Endothelial cell of umbilical vein (primary cell): ENCODE measurements around the gene EXOC3. TPM values are rescaled to one million over a fixed set of nuclear protein-coding genes. Genes with fewer than 3 reads are reported as not detected.

Experiments used
- BruUV-seq: library from RNA; stranded (reverse); fragments of 400-500 nt; replicated peaks from 2 replicates; lab custom pipeline; 2021; lab: Mats Ljungman, UMichigan
- CTCF ChIA-PET: fragments of 300-600, 350-600 bp; sonication (Branson Sonifier 250); formaldehyde crosslinking; loops from one replicate; lab custom pipeline; 2021; ENCODE audit warnings: antibody characterized with exemption, inconsistent platforms; lab: Charles Lee
- POLR2A ChIA-PET: fragments of 300-600, 350-600 bp; sonication (Branson Sonifier 250); formaldehyde crosslinking; loops from one replicate; lab custom pipeline; 2021; ENCODE audit warnings: antibody characterized with exemption, inconsistent platforms; lab: Charles Lee
- DNase-seq: peaks from one replicate; pipeline ENCODE4 v3.0.0-alpha.2; 2011; ENCODE audit warnings: low read depth, low spot score
- FAIRE-seq: peaks from 2 replicates; lab custom pipeline; 2011; peaks lifted over from hg19 to GRCh38; lab: Jason Lieb, UNC
- H2AFZ ChIP-seq: 2 replicates; pipeline ENCODE4 v1.6.0; 2012; ENCODE audit warnings: low read depth, low read length, control low read depth, inconsistent platforms
- H3K27ac ChIP-seq: 2 replicates; pipeline ENCODE4 v1.5.1; 2011; ENCODE audit warnings: low read depth, mild to moderate bottlenecking, control low read depth, low read length, moderate library complexity; ENCODE audit not compliant: insufficient read depth
- H3K27me3 ChIP-seq, 2 experiments: 2 replicates each; pipeline versions ENCODE4 v1.6.0 to v1.6.1; 2011; ENCODE audit warnings: low read length in 2 of 2, mixed read lengths in 1 of 2; ENCODE audit not compliant: control insufficient read depth in 2 of 2, insufficient read depth in 2 of 2
- H3K36me3 ChIP-seq, 2 experiments: 2 replicates in 1 of 2; 3 replicates in 1 of 2; pipeline ENCODE4 v1.5.1; 2011; ENCODE audit warnings: low read length in 2 of 2, mild to moderate bottlenecking in 1 of 2, moderate library complexity in 1 of 2; ENCODE audit not compliant: control insufficient read depth in 2 of 2, insufficient read depth in 2 of 2; ENCODE audit errors: extremely low read depth in 1 of 2
- H3K4me1 ChIP-seq: 3 replicates; pipeline ENCODE4 v1.5.1; 2011; ENCODE audit warnings: mild to moderate bottlenecking, low read length; ENCODE audit not compliant: control insufficient read depth, insufficient read depth; ENCODE audit errors: extremely low read depth
- H3K4me2 ChIP-seq: 2 replicates; pipeline ENCODE4 v1.6.1; 2011; ENCODE audit warnings: low read length, control low read depth, mixed read lengths; ENCODE audit not compliant: insufficient read depth
- H3K4me3 ChIP-seq, 3 experiments: fragments of 200-600 bp in 1 of 3; sonication (generic), shearing (Covaris generic) in 1 of 3; replicated peaks in 1 of 3; 2 replicates each; pipeline ENCODE4 v1.5.1; 2011 to 2016; ENCODE audit warnings: control low read depth in 3 of 3, low read length in 3 of 3, mild to moderate bottlenecking in 2 of 3, inconsistent platforms in 1 of 3, low read depth in 1 of 3, moderate library complexity in 1 of 3; ENCODE audit not compliant: insufficient read depth in 1 of 3
- H3K79me2 ChIP-seq: 2 replicates; pipeline ENCODE4 v1.6.0; 2012; ENCODE audit warnings: low read length, inconsistent platforms; ENCODE audit not compliant: control insufficient read depth, insufficient read depth
- H3K9ac ChIP-seq: replicated peaks from 2 replicates; pipeline ENCODE3; 2011; ENCODE audit warnings: low read length, control low read depth; ENCODE audit not compliant: insufficient read depth; ENCODE audit errors: extremely low read depth
- H3K9me1 ChIP-seq: replicated peaks from 3 replicates; pipeline ENCODE4 v1.6.0; 2011; ENCODE audit warnings: mild to moderate bottlenecking, low read length; ENCODE audit not compliant: control insufficient read depth, insufficient read depth; ENCODE audit errors: extremely low read depth
- H3K9me3 ChIP-seq: replicated peaks from 2 replicates; pipeline ENCODE4 v1.5.1; 2012; ENCODE audit warnings: low read length, inconsistent platforms; ENCODE audit not compliant: control insufficient read depth, insufficient read depth
- H4K20me1 ChIP-seq: replicated peaks from 2 replicates; pipeline ENCODE3; 2011; ENCODE audit warnings: mild to moderate bottlenecking, low read length; ENCODE audit not compliant: control insufficient read depth, insufficient read depth; ENCODE audit errors: extremely low read depth
- EZH2 ChIP-seq: IDR thresholded peaks from 2 replicates; pipeline ENCODE4 v1.6.1; 2012; ENCODE audit warnings: borderline replicate concordance, low read depth, mild to moderate bottlenecking, moderate library complexity, low read length, inconsistent platforms; ENCODE audit not compliant: severe bottlenecking
- FOS ChIP-seq: IDR thresholded peaks from 2 replicates; pipeline ENCODE4 v1.6.1; 2011; ENCODE audit warnings: mild to moderate bottlenecking, low read length, moderate library complexity, borderline replicate concordance; ENCODE audit not compliant: insufficient read depth
- GATA2 ChIP-seq: IDR thresholded peaks from 2 replicates; pipeline ENCODE4 v1.7.0; 2011; ENCODE audit warnings: low read depth, mild to moderate bottlenecking, moderate library complexity, mixed read lengths, low read length; ENCODE audit not compliant: insufficient read length, insufficient read depth
- JUN ChIP-seq: IDR thresholded peaks from 2 replicates; pipeline ENCODE4 v1.6.1; 2011; ENCODE audit warnings: borderline replicate concordance, low read depth; ENCODE audit not compliant: insufficient read length, insufficient read depth
- MYC ChIP-seq: IDR thresholded peaks from one replicate; pipeline ENCODE4 v1.6.1; 2011; ENCODE audit warnings: mild to moderate bottlenecking, low read depth, low read length
- POLR2A ChIP-seq: IDR thresholded peaks from 2 replicates; pipeline ENCODE4 v1.6.1; 2012; ENCODE audit warnings: low read depth, mild to moderate bottlenecking, control low read depth, low read length
- POLR2AphosphoS5 ChIP-seq: IDR thresholded peaks from 2 replicates; pipeline ENCODE4 v1.6.1; 2012; ENCODE audit warnings: low read depth, mild to moderate bottlenecking, control low read depth, low read length, moderate library complexity; ENCODE audit not compliant: insufficient read depth
- dilution Hi-C: fragments of 300-500 bp; cut with MboI; formaldehyde crosslinking; loops from one replicate; pipeline ENCODE4 v1.15.0; 2019; ENCODE audit warnings: low sequenced_read_pairs; ENCODE audit not compliant: extremely low pct_ligation_motif_present
- intact Hi-C: fragments of 100-400 bp; cut with micrococcal nuclease; formaldehyde crosslinking; loops from one replicate; pipeline ENCODE4 v1.10.0; 2022
- polyA plus RNA-seq, 4 experiments: library from polyadenylated mRNA; depleted of rRNA in 3 of 4; stranded (reverse) in 3 of 4; unstranded in 1 of 4; fragments of >200 nt; gene quantifications; 2 replicates each; pipeline versions ENCODE4 v1.2.1 to v1.2.3, GENCODE V29; 2011 to 2012; ENCODE audit warnings: missing spikeins in 1 of 4
- total RNA-seq: library from RNA; stranded (reverse); gene quantifications from 2 replicates; pipeline ENCODE4 v1.2.3, GENCODE V29; 2021
- TF ChIP-seq, protein P1 (sequence below), 2 donors: IDR thresholded peaks; 1 replicate in 1 of 2; 2 replicates in 1 of 2; pipeline ENCODE4 v1.5.1; 2011; ENCODE audit warnings: low read length in 2 of 2, mild to moderate bottlenecking in 2 of 2, moderate library complexity in 2 of 2, control low read depth in 1 of 2, inconsistent platforms in 1 of 2, low read depth in 1 of 2; ENCODE audit not compliant: insufficient read depth in 1 of 2; ENCODE audit errors: extremely low read depth in 1 of 2
- TF ChIP-seq, protein P2 (sequence below): IDR thresholded peaks from 2 replicates; pipeline ENCODE4 v1.6.1; 2011; ENCODE audit not compliant: insufficient read depth, insufficient read length

Gene EXOC3
- total and polyA plus RNA-seq, 2 donors (not counting 3 experiments of a cell fraction or from before 2014, with no cell fraction given), result 26.4 to 52.9 TPM

GRCh38 chr5:488744-489688, 46.0 kb downstream of the EXOC3 start:
- H3K9me3 ChIP-seq, result no peaks in the 10 kb centered on the region
- H4K20me1 ChIP-seq, result no peaks in the 10 kb centered on the region
- no TSS peak for BruUV-seq
- FAIRE-seq (no peak), DNase-seq (no peak)
- H3K36me3 ChIP-seq, result no peaks in the 10 kb centered on the region
- dilution Hi-C loops, result no loop called here
- no peaks in the 10 kb centered on the region for H3K4me1 ChIP-seq
- H3K4me2 ChIP-seq, result no peak overlapping the region
- H3K27ac ChIP-seq, result no peak overlapping the region
- H3K79me2 ChIP-seq, result no peaks in the 10 kb centered on the region
- H3K27me3 ChIP-seq, result peaks cover 0 to 2% of the 10 kb centered on the region in 2 experiments
- no peaks in the 10 kb centered on the region for H3K9me1 ChIP-seq
- ChIA-PET CTCF (no interaction called here), POLR2A (no interaction called here)
- H3K9ac ChIP-seq, result no peak overlapping the region
- H3K4me3 ChIP-seq, result no peak overlapping the region
- TF ChIP-seq EZH2, result no peak
- TF ChIP-seq GATA2, result no peak
- no peak for TF ChIP-seq POLR2AphosphoS5
- no peak for TF ChIP-seq POLR2A
- TF ChIP-seq, protein P1, sequence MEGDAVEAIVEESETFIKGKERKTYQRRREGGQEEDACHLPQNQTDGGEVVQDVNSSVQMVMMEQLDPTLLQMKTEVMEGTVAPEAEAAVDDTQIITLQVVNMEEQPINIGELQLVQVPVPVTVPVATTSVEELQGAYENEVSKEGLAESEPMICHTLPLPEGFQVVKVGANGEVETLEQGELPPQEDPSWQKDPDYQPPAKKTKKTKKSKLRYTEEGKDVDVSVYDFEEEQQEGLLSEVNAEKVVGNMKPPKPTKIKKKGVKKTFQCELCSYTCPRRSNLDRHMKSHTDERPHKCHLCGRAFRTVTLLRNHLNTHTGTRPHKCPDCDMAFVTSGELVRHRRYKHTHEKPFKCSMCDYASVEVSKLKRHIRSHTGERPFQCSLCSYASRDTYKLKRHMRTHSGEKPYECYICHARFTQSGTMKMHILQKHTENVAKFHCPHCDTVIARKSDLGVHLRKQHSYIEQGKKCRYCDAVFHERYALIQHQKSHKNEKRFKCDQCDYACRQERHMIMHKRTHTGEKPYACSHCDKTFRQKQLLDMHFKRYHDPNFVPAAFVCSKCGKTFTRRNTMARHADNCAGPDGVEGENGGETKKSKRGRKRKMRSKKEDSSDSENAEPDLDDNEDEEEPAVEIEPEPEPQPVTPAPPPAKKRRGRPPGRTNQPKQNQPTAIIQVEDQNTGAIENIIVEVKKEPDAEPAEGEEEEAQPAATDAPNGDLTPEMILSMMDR (IDR thresholded peaks at IDR 0.05; ENCODE audit: extremely low read depth in 1 of 2, insufficient read depth in 1 of 2, low read depth in 1 of 2, low read length in 2 of 2), result no peak
- TF ChIP-seq, protein P2, sequence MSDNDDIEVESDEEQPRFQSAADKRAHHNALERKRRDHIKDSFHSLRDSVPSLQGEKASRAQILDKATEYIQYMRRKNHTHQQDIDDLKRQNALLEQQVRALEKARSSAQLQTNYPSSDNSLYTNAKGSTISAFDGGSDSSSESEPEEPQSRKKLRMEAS, result no peak
- TF ChIP-seq MYC, result no peak
- TF ChIP-seq FOS, result no peak
- no peak for TF ChIP-seq JUN
- intact Hi-C loops, result no loop called here
- no peak overlapping the region for H2AFZ ChIP-seq
